ENCODE measurements around the gene ENSA.
"Not testable (repeated sequence)": the region's sequence is repeated elsewhere in the genome, so short reads cannot be mapped to it uniquely, and the experiment has no call there.

ENSA gene

DNA sequence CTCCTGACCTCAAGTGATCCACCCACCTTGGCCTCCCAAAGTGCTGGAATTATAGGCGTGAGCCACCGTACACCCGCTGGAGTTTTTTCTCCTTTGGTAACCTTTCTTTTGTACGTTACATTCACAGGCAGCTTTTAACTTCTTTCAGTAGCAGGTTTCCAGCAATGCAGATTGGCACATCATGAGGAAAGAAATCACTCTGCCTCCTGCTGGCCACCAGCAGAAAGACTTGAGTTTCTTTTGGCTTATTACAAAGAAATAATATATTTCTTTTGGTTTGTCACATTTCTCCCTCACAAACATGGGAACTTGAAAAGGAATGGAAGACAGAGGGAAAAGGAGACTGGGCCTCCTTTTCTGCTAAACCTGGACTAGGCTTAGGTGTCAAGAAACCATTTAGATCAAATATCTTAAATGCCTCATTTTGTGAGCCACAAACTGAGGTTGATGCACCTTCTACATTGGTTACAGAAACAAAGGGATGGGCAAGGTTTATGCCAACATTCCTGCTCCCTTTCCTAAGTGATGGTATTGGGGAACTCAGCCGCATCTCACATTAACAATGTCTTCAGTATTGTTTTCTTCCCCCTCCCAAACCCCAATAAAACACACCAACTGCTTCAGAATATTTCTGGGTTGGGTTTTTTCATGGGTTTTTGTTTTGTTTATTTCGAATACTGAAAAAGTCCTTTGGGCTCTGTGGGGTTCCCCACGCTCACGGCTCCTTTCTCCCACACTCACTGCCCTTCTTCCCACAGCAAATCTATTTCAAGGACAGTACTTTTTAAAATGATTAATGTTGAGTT, 7.7 kb downstream of the ENSA start:
- DNase-seq (ENCODE audit: low read depth): peak; percentile 75

- no peak for DNase-seq (ENCODE audit: low read depth)
These were observed 8.5 kb downstream of the ENSA start for GRCh38 chr1:150620919-150621318.

DNA sequence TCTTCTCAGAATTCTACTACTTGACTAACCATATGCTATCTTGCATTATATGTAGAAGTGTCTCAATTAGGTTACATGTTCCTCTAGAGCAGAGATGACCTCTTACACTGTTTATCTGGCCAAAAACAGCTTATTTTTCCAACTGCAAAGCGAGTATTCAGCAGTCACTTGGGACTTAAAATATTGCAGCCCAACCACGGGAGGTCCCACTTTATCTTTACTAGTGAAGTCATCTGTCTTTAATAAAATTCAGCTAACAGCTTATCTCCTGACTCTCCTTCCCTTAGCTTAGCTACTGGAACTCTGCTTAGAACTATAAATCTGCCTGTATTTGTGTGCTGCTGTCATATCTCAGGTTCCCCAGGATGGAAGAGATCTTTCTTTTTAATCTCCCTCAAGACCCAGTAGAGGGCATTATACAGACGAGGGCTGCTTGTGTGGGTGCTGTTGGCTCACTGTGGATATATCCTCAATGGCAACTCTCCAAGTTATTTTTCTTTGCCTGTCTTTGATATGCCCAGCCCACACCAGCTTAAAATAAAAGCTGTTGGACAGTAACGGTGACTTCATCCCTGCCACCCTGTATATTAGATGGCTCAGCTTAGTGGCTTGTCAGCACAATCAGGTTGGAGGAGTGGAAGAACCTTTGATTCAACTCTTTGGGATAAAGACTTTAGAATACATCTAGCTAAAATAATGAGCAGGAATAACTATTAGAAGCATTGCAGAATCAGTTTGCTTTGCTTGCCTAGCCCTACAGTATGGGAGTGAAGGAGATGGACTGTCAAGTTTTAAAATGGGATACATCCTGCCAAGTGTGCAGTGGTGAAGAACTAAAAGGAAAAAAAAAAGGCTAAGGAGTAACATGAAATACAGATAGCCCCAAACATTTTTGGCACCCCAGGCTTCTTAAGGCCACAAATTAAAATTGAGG, 9.6 kb downstream of the ENSA start:
- peak; percentile 92 for DNase-seq (ENCODE audit: low read depth)

DNA sequence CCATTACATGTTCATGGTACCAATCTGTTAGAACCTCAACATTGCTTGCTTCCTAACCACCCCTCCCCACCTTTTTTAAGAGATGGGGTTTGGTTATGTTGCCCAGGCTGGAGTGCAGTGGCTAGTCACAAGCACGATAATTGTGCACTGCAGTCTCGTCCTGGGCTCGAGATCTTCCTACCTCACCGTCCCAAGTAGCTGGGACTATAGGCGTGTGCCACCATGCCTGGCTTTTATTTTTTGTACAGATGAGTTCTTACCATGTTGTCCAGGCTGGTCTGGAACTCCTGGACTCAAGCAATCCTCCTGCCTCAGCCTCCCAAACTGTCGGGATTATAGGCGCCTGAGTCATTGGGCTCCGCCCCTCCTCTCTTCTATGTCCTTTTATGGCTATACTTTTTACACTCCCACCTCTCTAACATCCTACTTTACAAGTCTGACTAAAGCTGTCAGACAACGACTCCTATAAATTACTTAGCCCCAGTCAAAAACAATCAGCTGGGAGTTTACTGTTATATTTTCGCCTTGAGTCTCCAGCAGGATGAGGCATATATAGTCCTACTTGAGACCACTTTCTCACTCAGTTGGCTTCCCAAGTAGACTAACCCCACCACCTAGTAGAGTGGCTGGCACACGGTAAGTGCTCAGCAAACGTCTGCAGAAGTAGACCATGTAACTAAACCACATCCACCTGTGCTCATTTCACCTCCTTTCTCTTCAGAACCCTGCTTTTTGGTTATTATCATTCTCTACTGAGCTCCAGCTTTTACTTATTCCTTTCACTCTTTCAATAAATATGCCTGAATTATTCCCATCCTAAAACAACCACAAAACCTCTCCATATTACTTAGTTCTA, 13.8 kb downstream of the ENSA start:
- DNase-seq (ENCODE audit: low read depth): peak; percentile 49

- peak; percentile 63 for DNase-seq (ENCODE audit: low read depth)
These were observed 16.1 kb downstream of the ENSA start for GRCh38 chr1:150613061-150613920.

GRCh38 chr1:150612014-150612345, 17.4 kb downstream of the ENSA start:
- no peak for DNase-seq (ENCODE audit: low read depth)

DNA sequence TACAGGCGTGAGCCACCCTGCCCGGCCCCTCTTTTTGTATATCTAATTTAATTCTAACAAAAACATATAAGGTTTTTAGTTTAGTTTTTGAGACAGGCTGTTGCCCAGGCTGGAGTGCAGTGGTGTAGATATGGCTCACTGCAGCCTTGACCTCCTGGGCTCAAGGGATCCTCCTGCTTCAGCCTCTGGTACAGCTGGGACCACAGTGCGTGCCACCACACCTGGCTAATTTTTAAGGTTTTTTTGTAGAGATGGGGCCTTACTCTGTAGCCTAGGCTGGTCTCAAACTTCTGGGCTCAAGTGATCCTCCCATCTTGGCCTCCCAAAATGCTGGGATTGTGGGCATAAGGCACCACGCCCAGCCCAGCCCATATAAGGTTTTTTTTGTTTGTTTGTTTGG, 18.8 kb downstream of the ENSA start:
- DNase-seq (ENCODE audit: low read depth): no peak

DNA sequence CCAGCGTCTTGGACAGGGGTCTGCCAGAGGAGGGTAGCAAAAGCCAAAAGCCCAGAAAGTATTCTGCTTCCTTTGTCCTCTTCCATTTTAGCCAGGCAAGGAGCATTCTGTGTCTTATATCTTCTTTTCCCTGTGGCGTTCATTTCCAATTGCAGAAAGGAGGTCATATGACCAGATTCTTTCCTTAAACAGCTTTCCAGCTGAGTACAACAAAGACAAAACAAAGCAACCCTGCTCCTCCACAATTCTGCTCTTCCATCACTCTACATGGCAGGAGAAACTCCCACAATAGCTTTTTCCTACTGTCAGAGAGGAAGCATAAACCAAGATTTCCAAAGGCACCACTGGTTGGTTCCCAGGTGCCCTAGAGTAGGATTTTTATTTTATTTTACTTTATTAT, 19.7 kb downstream of the ENSA start:
- DNase-seq (ENCODE audit: low read depth): peak; percentile 77

- DNase-seq (ENCODE audit: low read depth): no peak
These were observed 22.8 kb downstream of the ENSA start for GRCh38 chr1:150606463-150607142.

DNA sequence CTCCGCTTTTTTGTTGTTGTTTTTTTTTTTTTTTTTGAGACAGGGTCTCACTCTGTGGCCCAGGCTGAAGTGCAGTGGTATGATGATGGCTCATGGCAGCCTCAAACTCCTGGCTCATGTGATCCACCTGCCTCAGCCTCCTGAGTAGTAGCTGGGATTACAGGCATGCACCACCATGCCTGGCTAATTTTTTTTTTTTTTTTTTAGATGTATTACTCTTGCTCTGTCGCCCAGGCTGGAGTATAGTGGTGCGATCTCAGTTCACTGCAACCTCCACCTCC, 24.0 kb downstream of the ENSA start:
- DNase-seq (ENCODE audit: low read depth): not testable (repeated sequence)

GRCh38 chr1:150604226-150604588, 25.2 kb downstream of the ENSA start:
- no peak for DNase-seq (ENCODE audit: low read depth)

- DNase-seq (ENCODE audit: low read depth): no peak
These were observed 25.7 kb downstream of the ENSA start for GRCh38 chr1:150603711-150604110.

- DNase-seq (ENCODE audit: low read depth): not testable (repeated sequence)
These were observed 27.0 kb downstream of the ENSA start for GRCh38 chr1:150602372-150602771.

GRCh38 chr1:150601540-150601939, 27.9 kb downstream of the ENSA start:
- no peak for DNase-seq (ENCODE audit: low read depth)

DNA sequence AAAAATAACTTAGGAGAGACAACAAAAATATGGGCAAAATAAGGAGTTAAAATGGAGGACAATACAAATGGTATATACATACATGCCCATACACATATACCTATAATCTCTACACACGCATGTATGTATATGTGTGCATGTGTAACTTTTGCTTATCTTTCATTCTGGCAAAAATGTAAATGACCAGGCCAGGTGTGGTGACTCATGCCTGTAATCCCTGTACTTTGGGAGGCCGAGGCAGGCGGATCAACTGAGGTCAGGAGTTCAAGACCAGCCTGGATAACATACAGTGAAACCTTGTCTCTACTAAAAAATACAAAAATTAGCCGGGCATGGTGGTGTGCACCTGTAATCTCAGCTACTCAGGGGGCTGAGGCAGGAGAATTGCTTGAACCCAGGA, 31.1 kb downstream of the ENSA start:
- not testable (repeated sequence) for DNase-seq (ENCODE audit: low read depth)

- DNase-seq (ENCODE audit: low read depth): no peak
These were observed 32.4 kb downstream of the ENSA start for GRCh38 chr1:150596976-150597375.

GRCh38 chr1:150596095-150596892, 33.1 kb downstream of the ENSA start:
- DNase-seq (ENCODE audit: low read depth): peak; percentile 91

DNA sequence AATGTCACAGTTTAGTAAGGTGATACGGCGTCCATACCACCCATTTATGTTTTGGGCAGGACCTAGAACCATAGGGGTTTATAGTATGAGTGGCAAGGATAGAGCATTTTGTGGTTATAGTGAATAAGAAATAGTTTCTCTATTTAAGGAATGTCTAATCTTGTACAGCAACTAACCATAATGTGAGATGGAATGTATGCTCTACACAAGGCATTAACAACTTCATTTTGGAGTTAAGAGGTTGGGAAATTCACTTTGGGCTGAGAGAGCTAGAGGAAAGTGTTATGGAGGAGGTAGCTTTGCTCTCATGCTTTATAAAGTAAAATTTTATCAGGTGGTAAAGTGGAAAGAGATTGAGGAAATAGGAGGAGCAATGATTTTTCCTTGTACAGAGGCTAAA, 47.0 kb downstream of the ENSA start:
- DNase-seq (ENCODE audit: low read depth): peak; percentile 69

GRCh38 chr1:150581962-150582361, 47.5 kb downstream of the ENSA start:
- not testable (repeated sequence) for DNase-seq (ENCODE audit: low read depth)

DNA sequence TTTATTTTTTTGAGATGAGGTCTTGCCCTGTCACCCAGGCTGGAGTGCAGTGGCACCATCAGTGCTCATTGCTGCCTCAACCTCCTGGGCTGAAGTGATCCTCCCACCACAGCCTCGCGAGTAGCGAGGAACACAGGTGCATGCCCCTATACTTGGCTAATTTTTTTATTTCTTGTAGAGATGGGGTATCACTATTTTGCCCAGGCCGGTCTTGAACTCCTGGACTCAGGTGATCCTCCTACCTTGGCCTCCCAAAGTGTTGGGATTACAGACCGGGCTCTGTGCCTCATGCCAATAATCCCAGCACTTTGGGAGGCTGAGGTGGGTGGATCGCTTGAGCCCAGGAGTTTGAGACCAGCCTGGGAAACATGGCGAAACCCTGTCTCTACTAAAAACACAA, 48.0 kb downstream of the ENSA start:
- DNase-seq (ENCODE audit: low read depth): not testable (repeated sequence)
